ENCODE measurements around the gene CSNK2A2. TPM values are rescaled to one million over a fixed set of nuclear protein-coding genes. Genes with fewer than 3 reads are reported as not detected.
A peak's percentile ranks its signal among the peaks of the same experiment; 100 is the strongest.

CSNK2A2 gene
- total and polyA plus RNA-seq, 2 donors (not counting 3 experiments of a cell fraction or from before 2014, with no cell fraction given), result 43.3 to 125 TPM

- peaks cover 17% of the 10 kb centered on the region for H3K4me1 ChIP-seq (ENCODE audit: control insufficient read depth, extremely low read depth, insufficient read depth, low read length)
- no peaks in the 10 kb centered on the region for H3K9me3 ChIP-seq (replicated peaks; ENCODE audit: control insufficient read depth, insufficient read depth, low read length)
- peaks cover 29% of the 10 kb centered on the region for H3K79me2 ChIP-seq (ENCODE audit: control insufficient read depth, insufficient read depth, low read length)
- dilution Hi-C loops (cut with MboI; ENCODE audit: extremely low pct_ligation_motif_present, low sequenced_read_pairs), result no loop called here
- H3K9me1 ChIP-seq (replicated peaks; ENCODE audit: control insufficient read depth, extremely low read depth, insufficient read depth, low read length), result no peaks in the 10 kb centered on the region
- intact Hi-C loops (cut with micrococcal nuclease), result loop anchor here (2.0 kb wide), 1 partner anchor 178 kb away; no protein-coding TSS in a partner anchor
- no peak overlapping the region for H3K9ac ChIP-seq (replicated peaks; ENCODE audit: extremely low read depth, insufficient read depth, low read length)
- no peak overlapping the region for H3K4me3 ChIP-seq (replicated peaks in 1 of 3; ENCODE audit: insufficient read depth in 1 of 3, low read depth in 1 of 3, low read length in 3 of 3)
- no peak for DNase-seq (ENCODE audit: low read depth, low spot score)
- ChIA-PET POLR2A (no interaction called here), CTCF (interaction anchor here (1.3 kb wide), 1 partner anchor 10 kb away, joined by 5 read pairs; no protein-coding TSS in a partner anchor)
- H3K36me3 ChIP-seq (ENCODE audit: control insufficient read depth in 2 of 2, extremely low read depth in 1 of 2, insufficient read depth in 2 of 2, low read length in 2 of 2), result peaks cover 2 to 6% of the 10 kb centered on the region in 2 experiments
- no peak overlapping the region for H2AFZ ChIP-seq (ENCODE audit: low read depth, low read length)
- FAIRE-seq, result no peak
- TF ChIP-seq GATA2 (IDR thresholded peaks at IDR 0.05; ENCODE audit: insufficient read depth, insufficient read length, low read depth, low read length) (no peak), EZH2 (IDR thresholded peaks at IDR 0.05; ENCODE audit: borderline replicate concordance, low read depth, low read length, severe bottlenecking) (no peak)
- H4K20me1 ChIP-seq (replicated peaks; ENCODE audit: control insufficient read depth, extremely low read depth, insufficient read depth, low read length), result no peaks in the 10 kb centered on the region
- BruUV-seq (replicated peaks), result no TSS peak
- no peak overlapping the region for H3K4me2 ChIP-seq (ENCODE audit: insufficient read depth, low read length)
- H3K27ac ChIP-seq (ENCODE audit: insufficient read depth, low read depth, low read length), result no peak overlapping the region
- H3K27me3 ChIP-seq (ENCODE audit: control insufficient read depth in 2 of 2, insufficient read depth in 2 of 2, low read length in 2 of 2), result peaks cover 0 to 6% of the 10 kb centered on the region in 2 experiments
Measured at GRCh38 chr16:58198803-58199411, 1.0 kb upstream of the CSNK2A2 start.

GRCh38 chr16:58197314-58198012 is 443 bp downstream of the CSNK2A2 start:
- intact Hi-C loops (cut with micrococcal nuclease) (loop anchor here (2.0 kb wide), 1 partner anchor 177 kb away; no protein-coding TSS in a partner anchor), dilution Hi-C loops (cut with MboI; ENCODE audit: extremely low pct_ligation_motif_present, low sequenced_read_pairs) (no loop called here)
- ChIA-PET CTCF (interaction anchor here (0.9 to 1.2 kb wide), 2 partner anchors 10 to 100 kb away, joined by 3 to 4 read pairs; no protein-coding TSS in a partner anchor), POLR2A (interaction anchor here (0.5 to 1.1 kb wide), 2 partner anchors 42 to 68 kb away, joined by 3 to 4 read pairs; partner anchors contain the start of gene CFAP20)
- Histone ChIP-seq H3K36me3 (ENCODE audit: control insufficient read depth in 2 of 2, extremely low read depth in 1 of 2, insufficient read depth in 2 of 2, low read length in 2 of 2) (peaks cover 6 to 8% of the 10 kb centered on the region in 2 experiments), H3K27me3 (ENCODE audit: control insufficient read depth in 2 of 2, insufficient read depth in 2 of 2, low read length in 2 of 2) (peaks cover 0 to 4% of the 10 kb centered on the region in 2 experiments), H3K9me1 (replicated peaks; ENCODE audit: control insufficient read depth, extremely low read depth, insufficient read depth, low read length) (no peaks in the 10 kb centered on the region), H2AFZ (ENCODE audit: low read depth, low read length) (no peak overlapping the region), H3K4me2 (ENCODE audit: insufficient read depth, low read length) (peak overlapping the region; percentile 97), H3K9ac (replicated peaks; ENCODE audit: extremely low read depth, insufficient read depth, low read length) (peak overlapping the region; percentile 70), H4K20me1 (replicated peaks; ENCODE audit: control insufficient read depth, extremely low read depth, insufficient read depth, low read length) (no peaks in the 10 kb centered on the region), H3K27ac (ENCODE audit: insufficient read depth, low read depth, low read length) (peak overlapping the region; percentile 33), H3K79me2 (ENCODE audit: control insufficient read depth, insufficient read depth, low read length) (peaks cover 42% of the 10 kb centered on the region), H3K9me3 (replicated peaks; ENCODE audit: control insufficient read depth, insufficient read depth, low read length) (no peaks in the 10 kb centered on the region), H3K4me3 (replicated peaks in 1 of 3; ENCODE audit: insufficient read depth in 1 of 3, low read depth in 1 of 3, low read length in 3 of 3) (peak overlapping the region; percentile 51 to 95 (median 77)), H3K4me1 (ENCODE audit: control insufficient read depth, extremely low read depth, insufficient read depth, low read length) (peaks cover 17% of the 10 kb centered on the region)
- FAIRE-seq, result no peak
- no TSS peak for BruUV-seq (replicated peaks)
- DNase-seq (ENCODE audit: low read depth, low spot score), result no peak
- TF ChIP-seq MYC (IDR thresholded peaks at IDR 0.05; ENCODE audit: low read depth, low read length), result no peak
- no peak for TF ChIP-seq EZH2 (IDR thresholded peaks at IDR 0.05; ENCODE audit: borderline replicate concordance, low read depth, low read length, severe bottlenecking)
- TF ChIP-seq GATA2 (IDR thresholded peaks at IDR 0.05; ENCODE audit: insufficient read depth, insufficient read length, low read depth, low read length), result no peak
- no peak for TF ChIP-seq POLR2AphosphoS5 (IDR thresholded peaks at IDR 0.05; ENCODE audit: insufficient read depth, low read depth, low read length)
- no peak for TF ChIP-seq JUN (IDR thresholded peaks at IDR 0.05; ENCODE audit: borderline replicate concordance, insufficient read depth, insufficient read length, low read depth)
- TF ChIP-seq POLR2A (IDR thresholded peaks at IDR 0.05; ENCODE audit: low read depth, low read length), result no peak
- TF ChIP-seq CTCF (IDR thresholded peaks at IDR 0.05; ENCODE audit: extremely low read depth in 1 of 2, insufficient read depth in 1 of 2, low read depth in 1 of 2, low read length in 2 of 2), result no peak

Data from endothelial cell of umbilical vein (primary cell).